ENCODE data around the gene IKBKE. TPM values are rescaled to one million over a fixed set of nuclear protein-coding genes. Genes with fewer than 3 reads are reported as not detected.

IKBKE gene
- total RNA-seq, 1 donor from 2014 or later = 6.3 TPM

- TF ChIP-seq, protein P1, sequence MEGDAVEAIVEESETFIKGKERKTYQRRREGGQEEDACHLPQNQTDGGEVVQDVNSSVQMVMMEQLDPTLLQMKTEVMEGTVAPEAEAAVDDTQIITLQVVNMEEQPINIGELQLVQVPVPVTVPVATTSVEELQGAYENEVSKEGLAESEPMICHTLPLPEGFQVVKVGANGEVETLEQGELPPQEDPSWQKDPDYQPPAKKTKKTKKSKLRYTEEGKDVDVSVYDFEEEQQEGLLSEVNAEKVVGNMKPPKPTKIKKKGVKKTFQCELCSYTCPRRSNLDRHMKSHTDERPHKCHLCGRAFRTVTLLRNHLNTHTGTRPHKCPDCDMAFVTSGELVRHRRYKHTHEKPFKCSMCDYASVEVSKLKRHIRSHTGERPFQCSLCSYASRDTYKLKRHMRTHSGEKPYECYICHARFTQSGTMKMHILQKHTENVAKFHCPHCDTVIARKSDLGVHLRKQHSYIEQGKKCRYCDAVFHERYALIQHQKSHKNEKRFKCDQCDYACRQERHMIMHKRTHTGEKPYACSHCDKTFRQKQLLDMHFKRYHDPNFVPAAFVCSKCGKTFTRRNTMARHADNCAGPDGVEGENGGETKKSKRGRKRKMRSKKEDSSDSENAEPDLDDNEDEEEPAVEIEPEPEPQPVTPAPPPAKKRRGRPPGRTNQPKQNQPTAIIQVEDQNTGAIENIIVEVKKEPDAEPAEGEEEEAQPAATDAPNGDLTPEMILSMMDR (IDR thresholded peaks at IDR 0.05) = no peak
- no peaks in the 10 kb centered on the region for H3K36me3 ChIP-seq
- H3K9me3 ChIP-seq = no peaks in the 10 kb centered on the region
- intact Hi-C loops (cut with DNase I) = loop anchor here (5.0 to 10.0 kb wide), 5 partner anchors 35 to 1717 kb away; partner anchors contain the start of genes PFKFB2 and YOD1
- H3K27me3 ChIP-seq = no peaks in the 10 kb centered on the region
- peak within 1 kb of the TSS; percentile 96 to 98 for H3K4me3 ChIP-seq
- H3K27ac ChIP-seq = peak within 1 kb of the TSS; percentile 65 to 75
- peaks cover 8 to 44% of the 10 kb centered on the region in 2 donors for H3K4me1 ChIP-seq
- peak; percentile 72 to 94 for DNase-seq (ENCODE audit: low spot score in 2 of 2)
Observed at GRCh38 chr1:206507284-206508129, 37.2 kb downstream of the IKBKE start, which contains the start of gene RASSF5. RASSF5 (plus strand) TSS chr1:206507531; CDS start chr1:206507603, 72 bp downstream.

DNA sequence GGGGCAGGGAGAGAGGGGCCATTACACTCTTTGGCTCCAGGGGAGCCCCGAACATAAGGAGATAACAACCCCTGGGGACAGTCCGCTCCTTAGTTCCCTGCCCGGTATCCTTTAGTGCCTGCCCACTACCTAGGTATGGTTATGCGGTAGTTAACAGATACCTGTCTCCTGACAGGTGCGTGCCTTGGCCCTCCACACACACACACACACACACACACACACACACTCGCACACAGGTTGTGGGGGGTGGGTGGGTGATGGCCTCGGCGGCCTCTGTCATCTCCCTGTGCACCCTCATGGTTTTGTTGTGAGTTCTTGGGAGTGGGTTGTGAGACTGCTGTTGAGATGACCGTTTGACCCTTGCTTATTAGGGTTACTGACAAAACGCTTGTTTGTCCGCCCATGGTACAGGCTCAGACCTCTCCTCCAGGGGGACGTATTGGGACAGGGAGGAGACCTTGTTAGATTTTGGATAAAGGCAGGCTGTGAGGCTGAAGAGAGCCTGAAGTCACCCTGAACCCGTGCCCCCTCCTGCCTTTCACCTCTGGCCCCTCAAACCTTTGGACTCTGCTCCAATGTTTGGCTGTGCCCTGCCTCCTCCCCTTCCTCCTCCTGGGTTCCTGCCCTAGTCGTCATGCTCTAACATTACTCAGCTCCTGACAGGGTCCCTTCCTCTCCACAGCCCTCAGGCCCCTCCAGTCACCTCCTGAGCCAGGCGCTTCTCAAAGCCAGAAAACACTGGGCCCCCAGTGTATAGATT is 38.0 kb downstream of the IKBKE start:
- Histone ChIP-seq H3K36me3 (no peaks in the 10 kb centered on the region), H3K4me1 (peaks cover 13 to 46% of the 10 kb centered on the region in 2 donors), H3K27ac (peak overlapping the region; percentile 65 to 75), H3K9me3 (no peaks in the 10 kb centered on the region), H3K27me3 (no peaks in the 10 kb centered on the region), H3K4me3 (peak overlapping the region; percentile 96 to 98)
- TF ChIP-seq, protein P1 (IDR thresholded peaks at IDR 0.05) = no peak
- intact Hi-C loops (cut with DNase I) = loop anchor here (5.0 to 10.0 kb wide), 5 partner anchors 34 to 1716 kb away; partner anchors contain the start of genes PFKFB2 and YOD1
- DNase-seq (ENCODE audit: low spot score in 2 of 2) = no peak

DNA sequence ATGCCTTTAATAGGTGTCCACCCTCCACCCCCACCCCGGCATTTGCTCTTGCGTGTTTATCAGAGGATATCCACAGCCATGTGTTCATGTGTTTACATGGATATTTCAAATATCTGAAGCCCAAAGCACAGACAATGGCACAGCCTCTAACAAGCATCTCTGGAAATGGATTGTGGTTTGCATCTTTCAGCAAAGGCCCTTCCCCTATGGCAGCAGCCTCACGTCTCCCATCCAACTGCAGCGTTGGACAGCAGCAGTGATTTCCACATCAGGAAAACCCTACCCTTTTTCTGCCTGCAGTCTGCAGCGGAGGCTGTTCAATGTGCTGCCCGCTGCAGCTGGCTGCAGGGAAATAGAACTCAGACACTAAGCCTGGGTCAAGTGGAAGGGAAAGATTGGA is 38.7 kb downstream of the IKBKE start:
- Histone ChIP-seq H3K4me1 (peaks cover 16 to 43% of the 10 kb centered on the region in 2 donors), H3K27ac (peak overlapping the region; percentile 65 to 75), H3K36me3 (no peaks in the 10 kb centered on the region), H3K9me3 (no peaks in the 10 kb centered on the region), H3K27me3 (no peaks in the 10 kb centered on the region), H3K4me3 (peak overlapping the region; percentile 96 to 98)
- intact Hi-C loops (cut with DNase I) = loop anchor here (5.0 to 10.0 kb wide), 5 partner anchors 33 to 1716 kb away; partner anchors contain the start of genes PFKFB2 and YOD1
- TF ChIP-seq, protein P1 (IDR thresholded peaks at IDR 0.05) = no peak
- DNase-seq (ENCODE audit: low spot score in 2 of 2) = no peak

DNA sequence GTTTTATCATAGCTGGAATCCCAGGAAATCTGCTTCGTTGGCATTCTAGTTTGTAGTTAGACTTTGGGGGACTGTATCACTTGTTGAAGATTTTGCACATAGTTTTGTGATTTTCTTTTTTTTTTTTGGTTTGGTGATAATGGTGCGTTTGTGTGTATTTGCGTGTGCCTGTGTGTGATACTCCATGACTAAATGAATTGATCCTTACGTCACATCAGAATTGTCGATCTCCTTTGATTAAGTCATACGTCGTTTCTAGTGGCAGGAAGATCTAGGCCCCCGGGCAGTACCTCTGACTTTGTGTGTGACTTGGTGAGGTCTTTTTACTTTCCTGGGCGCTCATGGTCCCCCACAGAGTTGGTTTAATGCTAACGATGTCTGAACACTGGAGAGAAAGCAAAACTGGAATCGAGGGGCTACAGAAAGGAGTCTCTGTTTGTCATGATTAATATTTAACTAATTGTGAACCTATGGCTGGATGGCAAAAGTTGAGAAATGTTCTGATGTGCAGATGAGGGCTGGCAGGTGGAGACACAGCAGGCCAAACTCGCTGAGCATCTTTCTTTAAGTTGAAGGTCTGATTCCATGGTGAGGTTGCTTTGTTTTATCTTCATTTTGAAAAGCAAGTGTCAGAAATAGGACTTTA is 39.5 kb downstream of the IKBKE start:
- Histone ChIP-seq H3K27ac (no peak overlapping the region), H3K4me3 (no peak overlapping the region), H3K4me1 (peaks cover 17 to 41% of the 10 kb centered on the region in 2 donors), H3K36me3 (no peaks in the 10 kb centered on the region), H3K27me3 (no peaks in the 10 kb centered on the region), H3K9me3 (no peaks in the 10 kb centered on the region)
- intact Hi-C loops (cut with DNase I) = loop anchor here (5.0 to 10.0 kb wide), 5 partner anchors 33 to 1715 kb away; partner anchors contain the start of genes PFKFB2 and YOD1
- DNase-seq (ENCODE audit: low spot score in 2 of 2) = no peak
- TF ChIP-seq, protein P1 (IDR thresholded peaks at IDR 0.05) = no peak

- Histone ChIP-seq H3K27ac (no peak overlapping the region), H3K36me3 (no peaks in the 10 kb centered on the region), H3K27me3 (no peaks in the 10 kb centered on the region), H3K9me3 (no peaks in the 10 kb centered on the region), H3K4me3 (no peak overlapping the region), H3K4me1 (peaks cover 17 to 37% of the 10 kb centered on the region in 2 donors)
- TF ChIP-seq, protein P1 (IDR thresholded peaks at IDR 0.05) = no peak
- no peak for DNase-seq (ENCODE audit: low spot score in 2 of 2)
- intact Hi-C loops (cut with DNase I) = no loop called here
Observed at GRCh38 chr1:206510371-206510770, 40.1 kb downstream of the IKBKE start.
